Liver (tissue), 9 donors: ENCODE results near the gene THSD4. TPM values are rescaled to one million over a fixed set of nuclear protein-coding genes. Genes with fewer than 3 reads are reported as not detected.

Experiments used
- DNase-seq: peaks from one replicate; pipeline ENCODE4 v3.0.0-alpha.2; 2017; ENCODE audit warnings: low spot score
- H3K27ac ChIP-seq, 2 donors: one replicate each; pipeline ENCODE4 v1.7.0; 2013; ENCODE audit warnings: inconsistent platforms in 2 of 2, low read length in 2 of 2, control low read depth in 1 of 2, low read depth in 1 of 2, mild to moderate bottlenecking in 1 of 2
- H3K27me3 ChIP-seq, 4 donors: one replicate each; pipeline versions ENCODE4 v1.6.1 to v1.7.0; 2013; ENCODE audit warnings: low read length in 3 of 4, inconsistent platforms in 1 of 4, mild to moderate bottlenecking in 1 of 4, moderate library complexity in 1 of 4; ENCODE audit not compliant: control insufficient read depth in 4 of 4, insufficient read depth in 4 of 4
- H3K36me3 ChIP-seq, 4 donors: one replicate each; pipeline versions ENCODE4 v1.6.1 to v1.7.0; 2013; ENCODE audit warnings: low read length in 3 of 4, mild to moderate bottlenecking in 3 of 4, low read depth in 1 of 4, moderate library complexity in 1 of 4; ENCODE audit not compliant: control insufficient read depth in 4 of 4, insufficient read depth in 3 of 4
- H3K4me1 ChIP-seq, 4 donors: one replicate each; pipeline versions ENCODE4 v1.6.1 to v1.7.0; 2013; ENCODE audit warnings: low read length in 3 of 4, mild to moderate bottlenecking in 3 of 4, moderate library complexity in 1 of 4; ENCODE audit not compliant: control insufficient read depth in 4 of 4, insufficient read depth in 4 of 4
- H3K4me3 ChIP-seq, 3 donors: one replicate each; pipeline versions ENCODE4 v1.6.1 to v1.7.0; 2013; ENCODE audit warnings: low read length in 3 of 3, control low read depth in 1 of 3, low read depth in 1 of 3, mild to moderate bottlenecking in 1 of 3
- H3K9ac ChIP-seq, 2 donors: one replicate each; pipeline ENCODE4 v1.7.0; 2013; ENCODE audit warnings: low read length in 2 of 2, mild to moderate bottlenecking in 2 of 2, moderate library complexity in 2 of 2, control low read depth in 1 of 2, low read depth in 1 of 2
- H3K9me3 ChIP-seq, 4 donors: one replicate each; pipeline versions ENCODE4 v1.6.1 to v1.7.0; 2013; ENCODE audit warnings: low read length in 3 of 4; ENCODE audit not compliant: control insufficient read depth in 4 of 4
- ATF3 ChIP-seq: IDR thresholded peaks from 2 replicates; pipeline ENCODE4 v1.6.1; 2016; ENCODE audit warnings: antibody characterized with exemption
- CTCF ChIP-seq: fragments of 150-350 bp; IDR thresholded peaks from 2 replicates; pipeline ENCODE4 v1.5.1; 2017; ENCODE audit warnings: improper control_type of control experiment, low read depth, low read length; ENCODE audit not compliant: missing input control
- FOXA2 ChIP-seq: IDR thresholded peaks from 2 replicates; pipeline ENCODE4 v1.6.1; 2016; ENCODE audit warnings: antibody characterized with exemption
- GABPA ChIP-seq, 2 donors: IDR thresholded peaks in 1 of 2; conservative IDR thresholded peaks in 1 of 2; 2 replicates each; pipeline ENCODE4 v1.6.1; 2016; ENCODE audit warnings: antibody characterized with exemption in 2 of 2, mild to moderate bottlenecking in 1 of 2, moderate library complexity in 1 of 2
- HNF4A ChIP-seq, 2 donors: conservative IDR thresholded peaks; 2 replicates each; pipeline ENCODE4 v1.6.1; 2016; ENCODE audit warnings: antibody characterized with exemption in 2 of 2, mild to moderate bottlenecking in 2 of 2
- JUND ChIP-seq, 2 donors: IDR thresholded peaks; 2 replicates each; pipeline ENCODE4 v1.6.1; 2016; ENCODE audit warnings: antibody characterized with exemption in 2 of 2
- MAX ChIP-seq: IDR thresholded peaks from 2 replicates; pipeline ENCODE4 v1.6.1; 2016; ENCODE audit warnings: antibody characterized with exemption
- REST ChIP-seq: IDR thresholded peaks from 2 replicates; pipeline ENCODE4 v1.6.1; 2016; ENCODE audit warnings: antibody characterized with exemption, mild to moderate bottlenecking
- RXRA ChIP-seq, 2 donors: IDR thresholded peaks; 2 replicates each; pipeline ENCODE4 v1.6.1; 2017 to 2018; ENCODE audit warnings: antibody characterized with exemption in 2 of 2, mild to moderate bottlenecking in 1 of 2
- YY1 ChIP-seq: IDR thresholded peaks from 2 replicates; pipeline ENCODE4 v1.6.1; 2016; ENCODE audit warnings: antibody characterized with exemption, mild to moderate bottlenecking
- WGBS: extraction: QIAGEN DNeasy Blood & Tissue Kit; methylation state at CpG from one replicate; pipeline ENCODE4 v1.1.7; 2013; 5-methylcytosine and 5-hydroxymethylcytosine counted together
- polyA plus RNA-seq, 2 donors: library from polyadenylated mRNA; stranded (reverse) in 1 of 2; unstranded in 1 of 2; fragments of 200-250 nt in 1 of 2; fragments of >200 nt in 1 of 2; fragmentation: Nextera tagmentation in 1 of 2; extraction: Ambion mirVana in 1 of 2; gene quantifications; one replicate each; pipeline versions ENCODE4 v1.2.1 to v1.2.3, GENCODE V29; 2013 to 2015
- total RNA-seq, 2 donors: library from RNA; depleted of rRNA; stranded (reverse); fragments of >200 nt; gene quantifications; one replicate each; pipeline ENCODE4 v1.2.3, GENCODE V29; 2014
- donor health status: healthy.
- donor health status: healthy.
- donor health status: healthy.
- donor health status: healthy.
- donor health status: healthy.

Gene THSD4
- total and polyA plus RNA-seq, 4 donors, result 0.23 to 11.5 (median 1.9) TPM

- WGBS, result 70% methylated on average over 6 of the region's 6 CpGs
- Histone ChIP-seq H3K9ac (no peak overlapping the region), H3K27ac (peak overlapping the region in 1 of 2 donors; percentile 42), H3K4me3 (no peak overlapping the region), H3K4me1 (peaks cover 1 to 15% (median 7%) of the 10 kb centered on the region in 4 donors), H3K27me3 (no peaks in the 10 kb centered on the region), H3K9me3 (no peaks in the 10 kb centered on the region), H3K36me3 (no peaks in the 10 kb centered on the region)
- TF ChIP-seq HNF4A (conservative IDR thresholded peaks at IDR 0.05) (peak in 1 of 2 donors; percentile 24), CTCF (no peak), ATF3 (no peak), FOXA2 (no peak)
- DNase-seq, result no peak
Observed at GRCh38 chr15:71312731-71313460, 197.6 kb downstream of the THSD4 start.

- Histone ChIP-seq H3K27me3 (no peaks in the 10 kb centered on the region), H3K4me3 (no peak overlapping the region), H3K36me3 (no peaks in the 10 kb centered on the region), H3K4me1 (peaks cover 1 to 15% (median 7%) of the 10 kb centered on the region in 4 donors), H3K27ac (no peak overlapping the region), H3K9ac (no peak overlapping the region), H3K9me3 (no peaks in the 10 kb centered on the region)
- TF ChIP-seq MAX (no peak), CTCF (no peak), FOXA2 (no peak), RXRA (IDR thresholded peaks at IDR 0.05) (no peak), REST (no peak), YY1 (no peak), JUND (IDR thresholded peaks at IDR 0.05) (no peak), HNF4A (conservative IDR thresholded peaks at IDR 0.05) (no peak), GABPA (IDR thresholded peaks at IDR 0.05 in 1 of 2, conservative IDR thresholded peaks at IDR 0.05 in 1 of 2) (no peak)
- DNase-seq, result no peak
- 95% methylated on average over 3 of the region's 3 CpGs for WGBS
Observed at GRCh38 chr15:71313806-71314205, 198.5 kb downstream of the THSD4 start.
